Frontal cortex (tissue), 4 donors: ENCODE data around the gene MIPEP. TPM values are rescaled to one million over a fixed set of nuclear protein-coding genes. Genes with fewer than 3 reads are reported as not detected.
"Not testable (repeated sequence)": the region's sequence is repeated elsewhere in the genome, so short reads cannot be mapped to it uniquely, and the experiment has no call there.

Experiments
- DNase-seq, 2 donors: peaks; one replicate each; pipeline ENCODE4 v3.0.0; 2012; ENCODE audit warnings: low spot score in 2 of 2
- FAIRE-seq: peaks from 2 replicates; lab custom pipeline; 2012; peaks lifted over from hg19 to GRCh38; lab: Jason Lieb, UNC
- total RNA-seq: library from RNA; depleted of rRNA; stranded (reverse); fragments of >200 nt; gene quantifications from one replicate; pipeline ENCODE4 v1.2.3, GENCODE V29; 2014
- donor health status: control.
- donor health status: control.
- donor health status: control.

MIPEP gene
- total RNA-seq, 1 donor from 2014 or later: 32.6 TPM

DNA sequence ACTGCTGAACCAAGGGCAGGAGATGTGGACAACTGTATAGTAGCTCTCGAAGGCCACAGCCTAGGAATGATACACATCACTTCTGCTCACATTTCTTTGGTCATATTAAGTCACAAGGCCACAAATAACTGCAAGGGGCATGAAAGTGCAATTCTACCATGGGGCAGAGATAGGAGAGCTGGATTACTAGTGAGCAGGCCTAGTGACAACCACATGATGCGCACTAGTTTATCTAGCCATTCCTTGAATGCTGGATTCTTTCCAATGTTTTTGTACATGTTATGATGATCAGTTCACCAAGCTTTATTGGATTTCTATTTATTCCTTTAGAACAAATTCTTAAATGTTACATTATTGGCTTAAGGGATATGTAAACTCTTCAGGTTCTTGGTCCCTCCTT lies 100.7 kb downstream of the MIPEP start:
- no peak for DNase-seq
- no peak for FAIRE-seq

- FAIRE-seq: no peak
Observed at GRCh38 chr13:23787464-23787863, 101.7 kb downstream of the MIPEP start.

GRCh38 chr13:23786607-23787006 lies 102.6 kb downstream of the MIPEP start:
- FAIRE-seq (no peak), DNase-seq (no peak)

More at GRCh38 chr13:23787464-23787863, 101.7 kb downstream of the MIPEP start:
- DNase-seq: no peak

DNA sequence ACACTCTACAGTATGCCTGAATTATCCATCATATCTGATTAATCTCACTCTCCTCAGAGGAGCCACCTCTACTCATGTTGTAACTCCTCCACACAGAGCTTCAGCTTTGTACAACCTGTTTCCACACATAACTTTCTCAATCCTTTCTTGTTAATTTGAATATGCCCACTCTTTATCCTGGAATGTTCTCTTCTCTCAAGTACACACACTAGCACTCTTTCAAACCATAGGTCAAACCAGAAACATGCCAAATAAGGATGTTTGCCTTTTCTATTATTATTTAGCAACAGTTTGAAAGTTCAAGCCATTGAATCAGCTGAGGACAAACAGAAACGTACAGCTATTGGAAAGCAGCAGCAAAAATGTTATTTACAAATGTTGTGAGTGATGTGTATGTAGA lies 110.3 kb downstream of the MIPEP start:
- FAIRE-seq (no peak), DNase-seq (no peak)

- no peak for DNase-seq
- no peak for FAIRE-seq
Observed at GRCh38 chr13:23778002-23778652, 111.1 kb downstream of the MIPEP start.

GRCh38 chr13:23777575-23777870 lies 111.7 kb downstream of the MIPEP start:
- no peak for DNase-seq
- FAIRE-seq: no peak

GRCh38 chr13:23776698-23777574 lies 112.3 kb downstream of the MIPEP start:
- DNase-seq (no peak), FAIRE-seq (no peak)

- DNase-seq (no peak), FAIRE-seq (no peak)
Observed at GRCh38 chr13:23772717-23773116, 116.5 kb downstream of the MIPEP start.

GRCh38 chr13:23771956-23772355 lies 117.2 kb downstream of the MIPEP start:
- no peak for DNase-seq
- no peak for FAIRE-seq

DNA sequence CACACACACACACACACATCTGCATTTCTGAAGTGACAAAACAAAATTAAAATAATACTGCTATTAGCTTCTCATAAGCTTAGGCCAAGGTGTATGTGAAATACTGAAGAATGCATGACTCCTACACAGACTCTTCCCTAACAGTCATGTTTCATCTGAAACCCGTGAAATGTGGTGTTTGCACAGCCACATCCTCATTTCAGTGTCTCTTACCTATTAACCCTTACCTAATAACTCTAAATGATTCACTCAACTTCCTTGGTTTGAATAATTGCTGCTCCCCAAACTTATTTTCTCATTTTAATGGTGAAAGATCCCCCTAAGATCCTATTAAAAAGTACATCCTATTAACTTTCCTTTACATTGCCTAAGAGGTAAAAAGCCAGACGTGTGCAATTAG lies 117.6 kb downstream of the MIPEP start:
- FAIRE-seq: no peak
- DNase-seq: no peak

GRCh38 chr13:23770973-23771372 lies 118.2 kb downstream of the MIPEP start:
- DNase-seq: no peak
- no peak for FAIRE-seq

- FAIRE-seq (no peak), DNase-seq (no peak)
Observed at GRCh38 chr13:23770428-23770827, 118.8 kb downstream of the MIPEP start.

DNA sequence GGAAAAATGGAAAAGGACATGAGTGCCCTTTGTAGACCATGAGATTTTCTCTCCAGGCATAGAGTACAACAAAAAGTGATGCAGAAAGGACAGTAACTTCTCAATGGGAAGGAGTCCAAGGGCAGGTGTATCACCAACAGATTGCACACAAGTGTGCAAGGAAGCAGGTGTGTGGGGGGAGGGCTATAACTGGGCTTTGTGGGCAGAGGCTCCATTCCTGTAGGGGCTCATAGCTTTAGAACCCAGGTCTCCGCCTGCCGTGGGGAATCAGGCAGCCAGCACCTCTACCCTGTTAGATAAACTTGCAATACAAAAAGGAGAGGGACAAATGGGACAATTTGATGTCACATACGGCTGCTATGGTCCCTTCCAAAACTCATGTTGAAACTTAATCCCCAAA lies 119.8 kb downstream of the MIPEP start:
- no peak for FAIRE-seq
- no peak for DNase-seq

- DNase-seq (no peak), FAIRE-seq (no peak)
Observed at GRCh38 chr13:23767838-23768237, 121.4 kb downstream of the MIPEP start.

DNA sequence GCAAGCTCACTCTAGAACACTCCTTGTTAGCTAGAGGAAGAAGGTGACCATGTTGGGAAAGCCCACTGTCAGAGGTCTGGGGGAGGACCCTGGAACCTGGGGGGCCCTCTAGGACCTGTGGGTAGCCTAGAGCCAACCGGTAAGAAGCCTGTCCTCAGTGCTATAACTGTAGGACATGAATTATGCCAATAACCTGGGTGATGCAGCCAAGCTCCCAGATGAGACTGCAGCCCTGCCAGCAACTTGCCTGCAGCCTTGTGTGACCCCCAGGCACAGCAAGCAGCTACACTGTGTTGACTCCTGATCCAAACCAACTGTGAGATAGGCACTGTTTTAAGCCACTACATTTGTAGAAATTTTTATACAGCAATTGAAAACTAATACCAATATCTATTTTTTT lies 122.3 kb downstream of the MIPEP start:
- no peak for DNase-seq
- FAIRE-seq: no peak

DNA sequence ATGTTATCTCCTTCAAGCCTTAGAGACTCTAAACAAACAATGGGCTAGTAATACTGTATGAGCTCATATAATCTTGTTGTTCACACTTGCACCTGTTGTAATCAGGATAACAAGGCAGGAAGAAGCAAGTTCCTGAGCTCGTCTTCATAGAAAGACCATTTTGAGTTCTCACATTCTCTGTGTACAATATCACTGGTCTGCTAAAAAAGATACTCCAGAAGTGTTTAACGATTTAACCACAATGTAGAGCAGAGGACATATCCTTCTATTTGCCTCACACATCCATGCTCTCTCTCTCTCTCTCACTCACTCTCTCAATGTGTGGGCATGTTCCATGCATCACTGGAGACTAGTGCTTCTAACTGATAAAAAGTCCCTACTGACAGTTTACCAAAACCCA lies 122.9 kb downstream of the MIPEP start:
- DNase-seq (no peak), FAIRE-seq (no peak)

- DNase-seq (no peak), FAIRE-seq (no peak)
Observed at GRCh38 chr13:23765531-23765930, 123.7 kb downstream of the MIPEP start.

DNA sequence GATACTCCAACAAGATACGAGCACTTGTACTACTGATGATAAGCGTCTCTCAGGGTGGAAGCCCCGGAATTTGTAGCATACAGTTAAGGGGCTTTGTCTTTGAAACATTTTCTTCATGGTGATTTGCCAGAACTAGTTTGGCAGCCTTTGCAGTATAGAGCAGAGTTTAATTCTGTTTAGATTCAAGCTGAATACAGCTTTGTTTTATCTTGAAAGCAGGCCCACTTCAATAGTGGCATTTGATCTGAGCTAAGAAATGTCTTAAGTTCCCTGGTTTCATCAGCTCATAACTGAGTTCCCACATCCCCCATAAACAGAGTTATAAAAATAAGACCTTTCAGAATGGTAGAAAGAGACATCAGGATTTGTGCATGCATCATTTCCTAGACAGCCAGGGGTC lies 125.9 kb downstream of the MIPEP start:
- FAIRE-seq (no peak), DNase-seq (no peak)

DNA sequence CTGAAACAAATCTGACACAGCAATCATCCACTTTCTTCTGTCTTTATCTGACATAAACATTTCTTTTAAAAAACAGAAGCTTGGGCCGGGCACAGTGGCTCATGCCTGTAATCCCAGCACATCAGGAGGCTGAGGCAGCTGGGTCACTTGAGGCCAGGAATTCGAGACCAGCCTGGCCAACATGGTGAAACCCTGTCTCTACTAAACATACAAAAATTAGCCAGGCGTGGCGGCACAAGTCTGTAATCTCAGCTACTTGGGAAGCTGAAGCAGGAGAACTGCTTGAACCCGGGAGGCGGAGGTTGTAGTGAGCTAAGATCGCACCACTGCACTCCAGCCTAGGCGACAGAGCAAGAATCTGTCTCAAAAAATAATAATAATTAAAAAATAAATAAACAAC lies 127.4 kb downstream of the MIPEP start:
- FAIRE-seq: not testable (repeated sequence)

DNA sequence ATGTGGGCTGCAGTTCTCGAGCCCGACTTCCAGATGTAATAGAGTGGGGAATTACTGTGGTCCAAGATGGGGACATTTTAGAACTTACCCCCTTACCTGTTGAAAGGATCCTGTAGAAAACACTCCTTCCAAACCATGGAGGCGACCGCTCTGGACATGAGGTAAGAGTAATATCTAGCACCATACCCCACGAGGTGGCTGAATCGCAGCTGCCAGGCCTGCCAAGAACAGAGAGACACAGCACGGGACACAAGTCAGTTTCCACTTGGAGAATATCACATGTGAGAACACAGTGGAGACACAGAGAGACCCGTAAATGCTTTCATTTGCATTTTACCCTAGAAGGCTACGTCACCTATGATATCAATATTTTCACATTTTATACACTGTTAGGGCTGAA lies 129.2 kb downstream of the MIPEP start:
- no peak for FAIRE-seq
- DNase-seq: no peak

More for the DNA sequence above, 127.4 kb downstream of the MIPEP start:
- DNase-seq: not testable (repeated sequence)

GRCh38 chr13:23758798-23759527 lies 130.2 kb downstream of the MIPEP start:
- no peak for FAIRE-seq
- DNase-seq: no peak
